GM12891 (cell line): ENCODE data around the gene DHFR.

Experiments
- DNase-seq: peaks from one replicate; pipeline ENCODE4 v3.0.0; 2011; ENCODE audit warnings: low spot score; ENCODE audit not compliant: insufficient read length
- FAIRE-seq: peaks from 2 replicates; lab custom pipeline; 2011; peaks lifted over from hg19 to GRCh38; lab: Jason Lieb, UNC
- PAX5 ChIP-seq: IDR thresholded peaks from 2 replicates; pipeline ENCODE4 v1.6.1; 2011; ENCODE audit warnings: low read length, moderate library complexity, mild to moderate bottlenecking; ENCODE audit not compliant: insufficient read depth, severe bottlenecking
- POLR2A ChIP-seq: IDR thresholded peaks from 2 replicates; pipeline ENCODE4 v1.6.1; 2011; ENCODE audit warnings: low read depth, low read length, control low read depth
- POLR2AphosphoS5 ChIP-seq: IDR thresholded peaks from 2 replicates; pipeline ENCODE4 v1.6.1; 2011; ENCODE audit warnings: low read depth, low read length, control low read depth
- POU2F2 ChIP-seq: IDR thresholded peaks from 2 replicates; pipeline ENCODE4 v1.6.1; 2011; ENCODE audit warnings: low read depth, mild to moderate bottlenecking, control low read depth, low read length, moderate library complexity
- SPI1 ChIP-seq: IDR thresholded peaks from 2 replicates; pipeline ENCODE4 v1.6.1; 2011; ENCODE audit warnings: low read depth, low read length, control low read depth
- TAF1 ChIP-seq: IDR thresholded peaks from 2 replicates; pipeline ENCODE4 v1.6.1; 2011; ENCODE audit warnings: low read depth, low read length, control low read depth

Gene DHFR

DNA sequence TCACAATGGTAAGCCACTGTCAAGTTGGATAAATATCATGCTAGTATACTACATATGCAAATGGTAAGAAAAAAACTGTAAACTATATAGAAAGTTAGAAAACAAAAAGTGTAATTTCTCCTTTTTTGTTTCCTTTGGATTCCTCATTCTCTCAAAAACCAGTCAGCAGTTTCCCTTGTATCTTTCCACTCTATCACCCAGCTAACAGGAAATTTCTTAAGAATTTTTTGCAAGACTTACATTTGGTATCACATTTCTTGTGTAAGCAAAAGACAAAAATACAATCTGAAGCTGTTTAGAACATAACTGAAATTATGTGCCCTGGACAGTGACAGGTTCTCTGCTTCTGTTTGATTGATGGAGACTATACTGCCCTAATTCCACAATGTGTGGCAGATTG is 25.5 kb downstream of the DHFR start:
- no peak for DNase-seq
- no peak for TF ChIP-seq SPI1
- no peak for FAIRE-seq

DNA sequence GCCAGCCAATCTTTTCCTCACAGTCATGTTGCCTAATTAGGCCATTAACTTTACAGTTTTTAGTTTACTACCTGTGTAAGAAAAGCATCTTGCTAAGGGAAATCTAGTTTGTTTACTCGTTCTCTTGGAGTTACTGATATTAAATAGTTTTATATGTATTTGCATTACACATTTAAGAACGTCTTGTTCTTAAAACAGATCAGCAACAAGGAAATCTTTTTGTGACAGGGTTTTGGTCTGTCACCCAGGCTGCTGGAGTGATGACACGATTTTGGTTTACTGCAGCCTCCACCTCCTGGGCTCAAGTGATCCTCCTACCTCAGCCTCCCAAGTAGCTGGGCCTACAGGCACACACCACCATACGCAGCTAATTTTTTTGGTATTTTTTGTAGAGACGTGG is 29.6 kb downstream of the DHFR start:
- TF ChIP-seq PAX5, result no peak
- TF ChIP-seq TAF1, result no peak
- no peak for TF ChIP-seq SPI1
- TF ChIP-seq POU2F2, result no peak
- FAIRE-seq (no peak), DNase-seq (no peak)

DNA sequence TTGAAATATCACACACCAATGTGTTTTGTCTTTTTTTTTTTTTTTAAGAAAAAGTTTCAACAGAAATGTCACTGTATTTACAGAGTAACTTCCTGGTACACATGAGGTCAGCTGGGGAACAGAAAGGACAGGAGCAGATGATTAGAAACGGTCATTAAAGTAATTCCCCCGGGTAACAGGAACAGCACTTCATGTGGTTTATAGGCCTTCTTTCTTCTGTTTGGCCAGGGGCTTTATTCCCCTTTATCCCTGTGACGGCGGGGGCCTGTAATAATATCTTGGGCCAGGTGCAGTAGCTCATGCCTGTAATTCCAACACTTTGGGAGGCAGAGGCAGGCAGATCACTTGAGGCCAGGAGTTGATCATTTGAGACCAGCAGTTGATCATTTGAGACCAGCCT is 30.8 kb downstream of the DHFR start:
- FAIRE-seq, result no peak
- TF ChIP-seq POU2F2 (no peak), PAX5 (no peak), POLR2AphosphoS5 (no peak), POLR2A (no peak), TAF1 (no peak), SPI1 (no peak)

DNA sequence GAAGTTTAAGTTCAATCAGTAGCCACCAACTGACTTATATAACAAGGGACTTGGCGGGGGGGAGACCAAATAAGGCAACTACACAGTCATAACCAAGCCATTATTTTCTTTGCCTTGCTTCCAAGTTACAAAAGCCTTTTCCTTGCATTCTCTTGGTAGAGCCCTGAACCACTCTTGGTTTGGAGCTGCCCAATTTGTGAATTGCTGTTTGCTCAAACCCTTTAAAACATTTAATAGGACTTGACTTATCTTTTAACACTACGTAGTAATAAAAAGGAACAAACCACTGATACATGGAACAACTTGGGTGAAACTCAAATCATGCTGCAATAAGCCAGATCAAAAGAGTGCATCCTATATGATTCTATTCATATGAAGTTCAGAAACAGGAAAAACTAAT is 32.0 kb downstream of the DHFR start:
- FAIRE-seq (no peak), DNase-seq (no peak)
- TF ChIP-seq POLR2A, result no peak
- no peak for TF ChIP-seq POU2F2
- TF ChIP-seq PAX5, result no peak
- no peak for TF ChIP-seq TAF1
- no peak for TF ChIP-seq SPI1
- no peak for TF ChIP-seq POLR2AphosphoS5

More for the DNA sequence above, 30.8 kb downstream of the DHFR start:
- DNase-seq, result no peak

DNA sequence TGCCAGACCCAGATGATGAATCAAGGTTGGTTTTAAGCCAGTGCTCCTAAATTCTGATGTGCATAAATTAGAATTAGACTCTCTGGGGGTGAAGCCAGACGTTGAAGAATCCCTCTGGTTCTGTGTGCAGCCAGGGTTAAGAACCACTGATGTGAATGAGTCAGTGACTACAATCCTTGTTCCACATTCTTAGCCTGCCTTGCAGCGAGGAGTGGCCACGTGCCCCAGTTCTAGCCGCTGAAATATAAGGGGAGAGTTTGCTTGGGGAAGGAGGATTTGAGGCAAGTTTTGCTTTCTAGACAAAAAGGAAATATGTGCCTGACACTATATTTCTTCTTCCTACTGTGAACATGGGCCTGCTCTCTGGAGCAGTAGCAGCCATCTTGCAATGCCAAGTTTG is 34.6 kb downstream of the DHFR start:
- no peak for FAIRE-seq
- TF ChIP-seq PAX5 (no peak), POLR2AphosphoS5 (no peak), SPI1 (no peak), POLR2A (no peak), POU2F2 (no peak), TAF1 (no peak)
- no peak for DNase-seq

DNA sequence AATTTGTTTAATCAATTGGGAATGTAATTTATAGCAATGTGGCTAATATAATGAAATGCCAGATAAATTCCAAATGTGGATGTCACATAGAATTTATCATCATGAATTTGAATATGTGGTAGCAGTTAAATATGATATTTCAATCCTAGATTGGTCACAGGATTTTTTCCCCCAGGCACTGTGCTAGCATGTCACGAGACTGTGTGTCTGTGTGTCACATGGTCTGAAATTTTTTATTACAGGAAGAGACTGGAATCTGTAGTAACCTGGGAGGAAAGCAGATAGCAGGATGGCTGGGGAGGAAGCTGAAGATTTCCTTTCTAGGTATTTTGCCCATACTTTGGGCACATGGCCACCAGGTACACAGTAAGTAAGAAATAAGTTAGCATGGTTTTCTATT is 35.7 kb downstream of the DHFR start:
- TF ChIP-seq TAF1 (no peak), POLR2A (no peak), SPI1 (no peak), PAX5 (no peak), POU2F2 (no peak), POLR2AphosphoS5 (no peak)
- FAIRE-seq, result no peak
- no peak for DNase-seq

DNA sequence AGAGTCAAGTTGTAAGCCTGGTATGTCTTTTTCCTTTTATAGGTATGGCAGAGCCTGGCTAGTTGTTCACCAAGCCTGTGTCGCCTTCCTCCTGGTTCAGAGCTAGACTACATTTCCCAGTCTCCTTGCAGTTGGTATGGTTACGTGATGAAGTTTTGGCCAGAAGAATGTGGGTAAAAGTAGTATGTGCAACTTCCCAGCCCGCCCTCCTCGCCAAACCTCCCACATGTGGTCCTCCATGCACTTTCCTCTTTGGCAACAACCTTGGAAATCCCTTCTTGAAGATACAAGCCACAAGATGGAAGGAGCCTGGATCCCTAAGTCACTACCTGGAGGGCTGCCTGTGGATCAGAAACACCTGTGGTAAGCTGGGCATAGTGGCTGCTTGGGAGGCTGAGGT is 36.3 kb downstream of the DHFR start:
- no peak for DNase-seq

DNA sequence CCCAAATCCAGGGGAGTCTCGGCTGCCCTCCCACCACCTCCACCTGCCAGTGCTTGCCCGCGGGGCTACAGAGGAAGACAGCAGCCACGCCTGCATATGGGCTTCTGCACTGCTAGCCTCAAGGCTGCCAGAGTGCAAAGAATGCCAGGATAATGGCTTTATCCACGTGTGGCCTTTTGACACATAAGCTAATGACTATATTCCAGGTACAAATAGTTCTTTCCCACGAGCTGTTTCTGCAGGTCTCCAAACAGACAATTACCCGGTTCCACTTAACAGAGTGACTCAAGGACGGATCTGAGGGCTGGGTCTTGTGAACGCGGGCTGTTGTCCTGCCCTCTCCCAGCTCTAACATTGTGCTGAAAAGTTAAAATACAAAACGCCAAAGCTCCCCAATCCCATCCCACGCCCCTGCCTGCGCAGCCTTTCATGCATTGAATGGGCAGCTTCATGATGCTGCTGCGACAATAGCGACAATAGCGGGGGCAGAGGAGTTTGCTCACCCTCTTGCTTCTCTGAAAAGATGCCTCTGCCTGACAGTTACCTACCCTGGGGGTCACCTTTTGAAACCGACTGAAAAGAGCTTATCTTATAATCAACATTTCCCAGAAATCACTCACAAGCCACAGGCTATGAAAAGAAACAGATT is 39.4 kb downstream of the DHFR start:
- FAIRE-seq (no peak), DNase-seq (no peak)
- TF ChIP-seq SPI1 (no peak), TAF1 (no peak), POLR2AphosphoS5 (no peak), POU2F2 (no peak), POLR2A (no peak), PAX5 (no peak)

More for the DNA sequence above, 36.3 kb downstream of the DHFR start:
- peak; percentile 52 for FAIRE-seq
- no peak for TF ChIP-seq POU2F2
- TF ChIP-seq PAX5, result no peak
- no peak for TF ChIP-seq TAF1
- TF ChIP-seq POLR2AphosphoS5, result no peak
- TF ChIP-seq POLR2A, result no peak
- TF ChIP-seq SPI1, result no peak

DNA sequence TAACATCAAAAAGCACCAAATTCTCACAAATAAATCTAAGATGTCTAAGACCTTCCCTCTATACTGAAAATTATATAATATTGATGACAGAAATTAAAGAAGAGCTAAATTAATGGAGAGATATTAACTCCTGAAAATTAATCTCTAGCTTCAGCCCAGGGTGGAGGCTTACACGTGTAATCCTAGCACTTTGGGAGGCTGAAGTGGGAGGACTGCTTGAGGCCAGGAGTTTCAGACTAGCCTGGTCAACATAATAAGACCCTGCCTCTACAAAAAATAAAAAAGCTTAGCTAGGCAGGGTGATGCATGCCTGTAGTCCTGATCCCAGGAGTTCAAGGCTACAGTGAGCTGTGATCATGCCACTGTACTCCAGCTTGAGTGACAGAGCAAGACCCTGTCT is 45.1 kb downstream of the DHFR start:
- no peak for FAIRE-seq
- DNase-seq, result no peak
- no peak for TF ChIP-seq PAX5
- no peak for TF ChIP-seq POLR2AphosphoS5
- no peak for TF ChIP-seq TAF1
- no peak for TF ChIP-seq POLR2A
- no peak for TF ChIP-seq POU2F2
- TF ChIP-seq SPI1, result no peak

DNA sequence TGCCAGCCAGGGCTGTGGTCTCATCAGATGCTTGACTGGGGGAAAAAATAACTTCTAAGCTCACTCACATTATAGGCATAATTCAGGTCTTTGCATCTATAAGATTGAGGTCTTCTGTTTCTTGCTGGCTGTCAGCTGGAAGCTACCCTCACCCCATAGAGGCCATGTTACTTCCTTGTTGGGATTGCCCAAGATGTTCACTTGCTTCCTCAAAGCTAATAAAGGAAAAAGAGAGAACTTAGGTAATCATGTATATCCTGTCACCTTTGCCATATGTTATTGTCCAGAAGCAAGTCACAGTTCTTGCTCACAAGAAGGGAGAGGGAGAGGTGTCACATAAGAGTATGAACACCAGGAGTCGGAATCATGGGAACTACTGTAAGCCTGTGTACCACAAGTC is 46.1 kb downstream of the DHFR start:
- FAIRE-seq (peak; percentile 20), DNase-seq (no peak)
- TF ChIP-seq PAX5 (no peak), TAF1 (no peak), POLR2A (no peak), SPI1 (no peak), POU2F2 (no peak), POLR2AphosphoS5 (no peak)
